GM19043 (cell line): Measurements from ENCODE around the gene RPN2.

Source experiments
- ATAC-seq: cut with Tn5 transposase; IDR thresholded peaks from one replicate; pipeline ENCODE4 v1.9.1; 2021; ENCODE audit warnings: low read depth; ENCODE audit not compliant: unreplicated experiment

RPN2 gene

DNA sequence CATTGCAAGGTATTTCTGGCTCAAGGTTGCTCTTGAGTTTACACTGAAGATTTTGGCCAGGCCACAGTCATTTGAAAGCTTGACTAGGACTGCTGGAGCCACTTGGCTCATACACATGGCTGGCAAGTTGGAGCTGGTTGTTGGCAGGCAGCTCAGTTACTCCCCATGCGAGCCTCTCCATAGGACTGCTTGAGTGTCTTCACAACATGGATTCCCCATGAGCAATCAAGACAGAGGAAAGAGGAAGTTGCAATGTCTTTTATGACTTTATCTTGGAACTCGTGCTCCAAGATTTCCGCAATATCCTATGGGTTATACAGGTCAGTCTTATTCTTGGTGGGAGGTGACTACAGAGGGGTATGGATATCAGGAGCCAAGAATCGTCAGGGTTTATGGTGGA is 109.0 kb downstream of the RPN2 start:
- ATAC-seq: no peak

- no peak for ATAC-seq
Measured at GRCh38 chr20:37290158-37290810, 111.2 kb downstream of the RPN2 start.
